GM12878 (cell line): ENCODE data around the gene GALNT12. TPM values are rescaled to one million over a fixed set of nuclear protein-coding genes. Genes with fewer than 3 reads are reported as not detected.

Source experiments
- ATAC-seq: fragments of 200-7000 bp; cut with Tn5 transposase; 3 replicates; pipeline ENCODE4 v1.9.1; 2020; ENCODE audit warnings: mild to moderate bottlenecking, moderate library complexity
- BruUV-seq: library from RNA; stranded (reverse); fragments of 400-500 nt; replicated peaks from 2 replicates; lab custom pipeline; 2021; lab: Mats Ljungman, UMichigan
- CTCF ChIA-PET: fragments of 300-600 bp; sonication (Branson Sonifier 250); formaldehyde crosslinking; extraction: SDS; loops from one replicate; lab custom pipeline; 2021; ENCODE audit warnings: inconsistent platforms; lab: Yijun Ruan, JAX
- POLR2A ChIA-PET: fragments of 350-600 bp; formaldehyde crosslinking; extraction: SDS; loops from one replicate; lab custom pipeline; 2021; ENCODE audit warnings: inconsistent platforms; lab: Charles Lee
- RAD21 ChIA-PET: fragments of 300-600 bp; sonication (Branson Sonifier 250); formaldehyde crosslinking; loops from one replicate; lab custom pipeline; 2023; ENCODE audit warnings: antibody characterized with exemption; ENCODE audit not compliant: unreplicated experiment; lab: Charles Lee
- SMC1A ChIA-PET: fragments of 300-600 bp; sonication (Branson Sonifier 250); formaldehyde crosslinking; loops from one replicate; lab custom pipeline; 2023; ENCODE audit not compliant: unreplicated experiment, uncharacterized antibody; lab: Charles Lee
- DNase-seq: peaks from one replicate; pipeline ENCODE4 v3.0.0-alpha.2; 2011; ENCODE audit warnings: low read depth, low spot score
- FAIRE-seq: peaks from 3 replicates; lab custom pipeline; 2011; peaks lifted over from hg19 to GRCh38; lab: Jason Lieb, UNC
- H2AFZ ChIP-seq: 2 replicates; pipeline ENCODE4 v1.6.0; 2011; ENCODE audit warnings: low read depth, low read length, control low read depth; ENCODE audit not compliant: control insufficient read depth
- H3K27ac ChIP-seq: 2 replicates; pipeline ENCODE4 v1.5.1; 2011; ENCODE audit warnings: control low read depth; ENCODE audit not compliant: control insufficient read depth, insufficient read depth
- H3K27me3 ChIP-seq, 2 experiments: replicated peaks in 1 of 2; 2 replicates each; pipeline versions ENCODE4 v1.6.0 to v1.6.1; 2011; ENCODE audit warnings: low read length in 1 of 2; ENCODE audit not compliant: control insufficient read depth in 2 of 2, insufficient read depth in 2 of 2
- H3K36me3 ChIP-seq, 2 experiments: 2 replicates each; pipeline ENCODE4 v1.5.1; 2011; ENCODE audit warnings: low read length in 1 of 2; ENCODE audit not compliant: control insufficient read depth in 2 of 2, insufficient read depth in 2 of 2
- H3K4me1 ChIP-seq: 2 replicates; pipeline ENCODE4 v1.6.1; 2011; ENCODE audit warnings: mild to moderate bottlenecking, low read length, moderate library complexity, mixed read lengths; ENCODE audit not compliant: control insufficient read depth, insufficient read depth
- H3K4me2 ChIP-seq: 2 replicates; pipeline ENCODE4 v1.6.0; 2011; ENCODE audit warnings: control low read depth; ENCODE audit not compliant: control insufficient read depth, insufficient read depth
- H3K4me3 ChIP-seq: fragments of 200-600 bp; sonication (generic); 2 replicates; pipeline ENCODE4 v1.5.1; 2016
- H3K79me2 ChIP-seq: 2 replicates; pipeline ENCODE4 v1.6.0; 2011; ENCODE audit warnings: low read length; ENCODE audit not compliant: control insufficient read depth, insufficient read depth
- H3K9ac ChIP-seq: 2 replicates; pipeline ENCODE4 v1.8.0; 2011; ENCODE audit warnings: low read length, control low read depth, mixed read lengths; ENCODE audit not compliant: control insufficient read depth, insufficient read depth
- H3K9me3 ChIP-seq: replicated peaks from 3 replicates; pipeline ENCODE4 v1.5.1; 2011; ENCODE audit warnings: mild to moderate bottlenecking, low read length; ENCODE audit not compliant: control insufficient read depth, insufficient read depth
- H4K20me1 ChIP-seq: 2 replicates; pipeline ENCODE4 v1.6.0; 2011; ENCODE audit not compliant: control insufficient read depth, insufficient read depth
- BCL11A ChIP-seq: IDR thresholded peaks from 2 replicates; pipeline ENCODE4 v1.6.1; 2011; ENCODE audit warnings: low read depth, low read length
- BHLHE40 ChIP-seq, 2 experiments: fragments of 450-650 bp in 1 of 2; IDR thresholded peaks; 2 replicates each; pipeline ENCODE4 v1.6.1; 2011 to 2017; ENCODE audit warnings: low read depth in 2 of 2, borderline replicate concordance in 1 of 2, improper control_type of control experiment in 1 of 2, low read length in 1 of 2, mild to moderate bottlenecking in 1 of 2
- HDGF ChIP-seq: fragments of 450-650 bp; IDR thresholded peaks from 2 replicates; pipeline ENCODE4 v1.6.1; 2016; ENCODE audit warnings: antibody characterized with exemption
- MXI1 ChIP-seq: fragments of 150-350 bp; IDR thresholded peaks from 2 replicates; pipeline ENCODE4 v1.6.1; 2011; ENCODE audit warnings: low read depth, mild to moderate bottlenecking, inconsistent platforms, low read length, improper control_type of control experiment
- MYC ChIP-seq: IDR thresholded peaks from 2 replicates; pipeline ENCODE4 v1.6.1; 2011; ENCODE audit warnings: mild to moderate bottlenecking, low read length, moderate library complexity, inconsistent platforms; ENCODE audit not compliant: insufficient read depth, insufficient replicate concordance, insufficient read length, severe bottlenecking
- POLR2AphosphoS5 ChIP-seq: IDR thresholded peaks from 2 replicates; pipeline ENCODE4 v1.6.1; 2011; ENCODE audit warnings: mild to moderate bottlenecking, low read length, inconsistent platforms
- RAD21 ChIP-seq: IDR thresholded peaks from 2 replicates; pipeline ENCODE4 v1.6.1; 2011; ENCODE audit warnings: mild to moderate bottlenecking, low read depth, low read length, moderate library complexity; ENCODE audit not compliant: insufficient read depth
- RAD51 ChIP-seq: fragments of 450-650 bp; IDR thresholded peaks from 2 replicates; pipeline ENCODE4 v1.6.1; 2016; ENCODE audit warnings: moderate library complexity, mild to moderate bottlenecking, inconsistent platforms
- RUNX3 ChIP-seq: IDR thresholded peaks from 2 replicates; pipeline ENCODE4 v1.6.1; 2012; ENCODE audit warnings: low read length, inconsistent platforms
- SRF ChIP-seq, 2 experiments: IDR thresholded peaks; 2 replicates each; pipeline ENCODE4 v1.6.1; 2011; ENCODE audit warnings: low read depth in 2 of 2, low read length in 2 of 2, mild to moderate bottlenecking in 1 of 2, moderate library complexity in 1 of 2
- TAF1 ChIP-seq: IDR thresholded peaks from 2 replicates; pipeline ENCODE4 v1.6.1; 2011; ENCODE audit warnings: mild to moderate bottlenecking, low read depth, low read length, borderline replicate concordance
- TCF7 ChIP-seq: IDR thresholded peaks from 2 replicates; pipeline ENCODE4 v1.6.1; 2014; ENCODE audit warnings: antibody characterized with exemption, borderline replicate concordance
- WGBS: methylation state at CpG from one replicate; pipeline ENCODE4 v1.1.6; 2016; ENCODE audit warnings: low lambda C conversion rate; ENCODE audit not compliant: insufficient replicate concordance, insufficient coverage; ENCODE audit errors: missing lambda C conversion rate; 5-methylcytosine and 5-hydroxymethylcytosine counted together
- in situ Hi-C: fragments of 300-500 bp; cut with MboI; formaldehyde crosslinking; loops from 9 replicates; pipeline ENCODE4 v1.14.3; 2018; ENCODE audit warnings: mixed read lengths
- intact Hi-C: fragments of 100-400 bp; cut with micrococcal nuclease; formaldehyde crosslinking; loops from one replicate; pipeline ENCODE4 v1.14.2; 2022; ENCODE audit not compliant: unreplicated experiment
- polyA plus RNA-seq, 11 experiments: library from polyadenylated mRNA; depleted of rRNA in 4 of 11; unstranded in 6 of 11; stranded (reverse) in 5 of 11; fragments of >200 nt; fragmentation: Nextera tagmentation in 4 of 11; fragmentation: Illumina TruSeq in 1 of 11; extraction: Ambion mirVana in 4 of 11; extraction: Trizol in 1 of 11; gene quantifications; 1 replicate in 1 of 11; 2 replicates in 10 of 11; pipeline versions ENCODE4 v1.2.1 to v1.2.3, GENCODE V29; 2011 to 2016; ENCODE audit warnings: inconsistent platforms in 2 of 11, missing spikeins in 2 of 11, low read depth in 1 of 11
- total RNA-seq, 4 experiments: library from RNA; depleted of rRNA in 3 of 4; stranded (reverse); fragments of >200 nt in 3 of 4; fragmentation: Illumina TruSeq in 1 of 4; extraction: Trizol in 1 of 4; gene quantifications; 2 replicates each; pipeline versions ENCODE4 v1.2.1 to v1.2.3, GENCODE V29; 2013 to 2021
- TF ChIP-seq, protein P1 (sequence below): IDR thresholded peaks from 2 replicates; pipeline ENCODE4 v1.6.1; 2011; ENCODE audit warnings: mild to moderate bottlenecking, low read depth, low read length, moderate library complexity; ENCODE audit not compliant: insufficient replicate concordance
- TF ChIP-seq, protein P2 (sequence below), 3 experiments: IDR thresholded peaks in 2 of 3; conservative IDR thresholded peaks in 1 of 3; 2 replicates each; pipeline ENCODE4 v1.5.1; 2011; ENCODE audit warnings: low read depth in 3 of 3, low read length in 3 of 3, mild to moderate bottlenecking in 3 of 3, control low read depth in 2 of 3, moderate library complexity in 2 of 3, inconsistent platforms in 1 of 3, mixed read lengths in 1 of 3; ENCODE audit not compliant: control insufficient read depth in 2 of 3, insufficient read depth in 1 of 3; ENCODE audit errors: extremely low read depth in 1 of 3
- TF ChIP-seq, protein P3 (sequence below): IDR thresholded peaks from 2 replicates; pipeline ENCODE4 v1.6.1; 2012; ENCODE audit warnings: low read depth, low read length, improper control_type of control experiment
- TF ChIP-seq, protein P4 (sequence below): fragments of 450-650 bp; IDR thresholded peaks from 2 replicates; pipeline ENCODE4 v1.6.1; 2016; ENCODE audit warnings: mild to moderate bottlenecking

GALNT12 gene
- total and polyA plus RNA-seq, 10 of the 15 experiments (the other 5 are each of a cell fraction or from before 2014, with no cell fraction given): 0.13 to 5.3 (median 3.2) TPM

DNA sequence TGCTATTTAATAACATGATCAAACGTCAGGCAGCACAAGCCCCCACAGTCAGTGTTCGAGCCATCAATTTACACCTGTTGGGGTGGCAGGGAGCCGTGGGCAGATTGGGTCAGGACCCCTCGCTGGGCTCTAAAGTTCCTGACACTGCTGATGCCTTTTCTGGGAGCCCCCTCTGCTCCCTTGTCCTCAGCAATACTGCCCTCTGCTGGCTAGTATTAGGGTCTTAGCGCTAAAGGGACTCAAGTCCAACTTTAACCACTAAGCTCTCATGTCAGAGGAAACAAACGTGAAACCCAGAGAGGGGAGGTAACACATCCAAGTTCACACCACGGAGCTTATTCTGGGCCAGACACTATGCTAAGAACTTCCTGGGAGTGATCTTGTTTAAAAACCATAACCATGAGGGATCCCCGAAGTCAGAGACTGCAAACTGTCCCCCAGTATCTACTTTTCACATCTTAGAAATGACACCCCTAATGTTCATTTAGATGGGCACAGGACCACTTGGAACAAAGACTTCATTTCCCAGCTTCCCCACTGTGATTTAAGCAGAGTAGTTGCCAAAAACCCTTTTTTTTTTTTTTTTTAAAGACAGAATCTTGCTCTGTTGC is 31.5 kb upstream of the GALNT12 start (continued):
- TF ChIP-seq, protein P1, sequence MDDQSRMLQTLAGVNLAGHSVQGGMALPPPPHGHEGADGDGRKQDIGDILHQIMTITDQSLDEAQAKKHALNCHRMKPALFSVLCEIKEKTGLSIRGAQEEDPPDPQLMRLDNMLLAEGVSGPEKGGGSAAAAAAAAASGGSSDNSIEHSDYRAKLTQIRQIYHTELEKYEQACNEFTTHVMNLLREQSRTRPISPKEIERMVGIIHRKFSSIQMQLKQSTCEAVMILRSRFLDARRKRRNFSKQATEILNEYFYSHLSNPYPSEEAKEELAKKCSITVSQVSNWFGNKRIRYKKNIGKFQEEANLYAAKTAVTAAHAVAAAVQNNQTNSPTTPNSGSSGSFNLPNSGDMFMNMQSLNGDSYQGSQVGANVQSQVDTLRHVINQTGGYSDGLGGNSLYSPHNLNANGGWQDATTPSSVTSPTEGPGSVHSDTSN: no peak
- TF ChIP-seq RAD21 (peak; percentile 90), BCL11A (no peak), SRF (IDR thresholded peaks at IDR 0.05; ENCODE audit: low read depth in 2 of 2, low read length in 2 of 2) (0 out of 4 replicates have a peak, but pooled peaks of 1 of the 2 experiments have one; percentile 1), POLR2AphosphoS5 (no peak)
- TF ChIP-seq, protein P2, sequence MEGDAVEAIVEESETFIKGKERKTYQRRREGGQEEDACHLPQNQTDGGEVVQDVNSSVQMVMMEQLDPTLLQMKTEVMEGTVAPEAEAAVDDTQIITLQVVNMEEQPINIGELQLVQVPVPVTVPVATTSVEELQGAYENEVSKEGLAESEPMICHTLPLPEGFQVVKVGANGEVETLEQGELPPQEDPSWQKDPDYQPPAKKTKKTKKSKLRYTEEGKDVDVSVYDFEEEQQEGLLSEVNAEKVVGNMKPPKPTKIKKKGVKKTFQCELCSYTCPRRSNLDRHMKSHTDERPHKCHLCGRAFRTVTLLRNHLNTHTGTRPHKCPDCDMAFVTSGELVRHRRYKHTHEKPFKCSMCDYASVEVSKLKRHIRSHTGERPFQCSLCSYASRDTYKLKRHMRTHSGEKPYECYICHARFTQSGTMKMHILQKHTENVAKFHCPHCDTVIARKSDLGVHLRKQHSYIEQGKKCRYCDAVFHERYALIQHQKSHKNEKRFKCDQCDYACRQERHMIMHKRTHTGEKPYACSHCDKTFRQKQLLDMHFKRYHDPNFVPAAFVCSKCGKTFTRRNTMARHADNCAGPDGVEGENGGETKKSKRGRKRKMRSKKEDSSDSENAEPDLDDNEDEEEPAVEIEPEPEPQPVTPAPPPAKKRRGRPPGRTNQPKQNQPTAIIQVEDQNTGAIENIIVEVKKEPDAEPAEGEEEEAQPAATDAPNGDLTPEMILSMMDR (IDR thresholded peaks at IDR 0.05 in 2 of 3, conservative IDR thresholded peaks at IDR 0.05 in 1 of 3; ENCODE audit: control insufficient read depth in 2 of 3, extremely low read depth in 1 of 3, insufficient read depth in 1 of 3, low read depth in 3 of 3, low read length in 3 of 3): peak; percentile 76 to 79 (median 76)

DNA sequence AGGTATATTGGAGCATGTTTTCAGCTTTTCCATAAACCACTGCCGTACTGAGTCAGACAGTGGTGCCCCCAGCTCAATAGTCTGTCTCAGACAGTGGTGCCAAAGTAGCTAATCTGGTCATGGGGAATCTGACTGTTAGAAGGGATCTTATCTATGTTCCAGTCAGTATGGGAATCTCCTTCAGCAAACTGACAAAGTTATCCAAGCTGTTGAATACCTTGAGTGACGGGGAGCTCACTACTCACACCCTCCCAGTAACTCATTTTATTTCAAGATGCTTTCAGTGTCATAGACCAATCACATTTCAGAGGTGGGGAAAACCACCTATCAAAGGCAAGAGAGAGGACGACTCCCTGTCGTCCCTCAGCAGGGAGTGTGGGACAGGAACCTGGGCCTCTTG is 29.9 kb upstream of the GALNT12 start:
- SMC1A ChIA-PET: no interaction called here
- Histone ChIP-seq H3K4me2 (no peak overlapping the region), H3K79me2 (no peaks in the 10 kb centered on the region), H3K9ac (no peak overlapping the region), H3K4me3 (no peak overlapping the region), H2AFZ (no peak overlapping the region), H3K27ac (no peak overlapping the region), H3K9me3 (no peaks in the 10 kb centered on the region), H3K4me1 (no peaks in the 10 kb centered on the region), H3K27me3 (no peaks in the 10 kb centered on the region), H3K36me3 (no peaks in the 10 kb centered on the region), H4K20me1 (no peaks in the 10 kb centered on the region)
- 60% methylated on average over 4 of the region's 4 CpGs for WGBS
- no peak for FAIRE-seq
- CTCF ChIA-PET: interaction anchor here (2.6 to 5.4 kb wide), 4 partner anchors 12 to 463 kb away, joined by 9 to 97 read pairs (median 18); no protein-coding TSS in a partner anchor
- DNase-seq: no peak
- RAD21 ChIA-PET: interaction anchor here (4.4 kb wide), 1 partner anchor 462 kb away, joined by 24 read pairs; no protein-coding TSS in a partner anchor
- no peak for ATAC-seq
- intact Hi-C loops: no loop called here
- BruUV-seq: no TSS peak
- in situ Hi-C loops: loop anchor here (10.0 to 25.0 kb wide), 2 partner anchors 243 to 715 kb away; partner anchors contain the start of gene NANS
- POLR2A ChIA-PET: no interaction called here
- TF ChIP-seq MYC (no peak), BHLHE40 (IDR thresholded peaks at IDR 0.05; ENCODE audit: borderline replicate concordance in 1 of 2, low read depth in 2 of 2, low read length in 1 of 2) (no peak), HDGF (no peak), TCF7 (no peak), TAF1 (no peak), RUNX3 (no peak), MXI1 (no peak), RAD51 (no peak)
- TF ChIP-seq, protein P3, sequence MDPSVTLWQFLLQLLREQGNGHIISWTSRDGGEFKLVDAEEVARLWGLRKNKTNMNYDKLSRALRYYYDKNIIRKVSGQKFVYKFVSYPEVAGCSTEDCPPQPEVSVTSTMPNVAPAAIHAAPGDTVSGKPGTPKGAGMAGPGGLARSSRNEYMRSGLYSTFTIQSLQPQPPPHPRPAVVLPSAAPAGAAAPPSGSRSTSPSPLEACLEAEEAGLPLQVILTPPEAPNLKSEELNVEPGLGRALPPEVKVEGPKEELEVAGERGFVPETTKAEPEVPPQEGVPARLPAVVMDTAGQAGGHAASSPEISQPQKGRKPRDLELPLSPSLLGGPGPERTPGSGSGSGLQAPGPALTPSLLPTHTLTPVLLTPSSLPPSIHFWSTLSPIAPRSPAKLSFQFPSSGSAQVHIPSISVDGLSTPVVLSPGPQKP: no peak
- TF ChIP-seq, protein P4, sequence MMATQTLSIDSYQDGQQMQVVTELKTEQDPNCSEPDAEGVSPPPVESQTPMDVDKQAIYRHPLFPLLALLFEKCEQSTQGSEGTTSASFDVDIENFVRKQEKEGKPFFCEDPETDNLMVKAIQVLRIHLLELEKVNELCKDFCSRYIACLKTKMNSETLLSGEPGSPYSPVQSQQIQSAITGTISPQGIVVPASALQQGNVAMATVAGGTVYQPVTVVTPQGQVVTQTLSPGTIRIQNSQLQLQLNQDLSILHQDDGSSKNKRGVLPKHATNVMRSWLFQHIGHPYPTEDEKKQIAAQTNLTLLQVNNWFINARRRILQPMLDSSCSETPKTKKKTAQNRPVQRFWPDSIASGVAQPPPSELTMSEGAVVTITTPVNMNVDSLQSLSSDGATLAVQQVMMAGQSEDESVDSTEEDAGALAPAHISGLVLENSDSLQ: no peak
